ENCODE measurements around the gene CEBPA.

GRCh38 chr19:33278403-33279269, 23.7 kb downstream of the CEBPA start:
- TF ChIP-seq CTCF (IDR thresholded peaks at IDR 0.05), result no peak
- no peak for TF ChIP-seq POLR2A (IDR thresholded peaks at IDR 0.05)
